ENCODE data around the gene ZNF740. TPM values are rescaled to one million over a fixed set of nuclear protein-coding genes. Genes with fewer than 3 reads are reported as not detected.

Gene ZNF740
- polyA plus RNA-seq, 1 donor from 2014 or later = 24.3 TPM

DNA sequence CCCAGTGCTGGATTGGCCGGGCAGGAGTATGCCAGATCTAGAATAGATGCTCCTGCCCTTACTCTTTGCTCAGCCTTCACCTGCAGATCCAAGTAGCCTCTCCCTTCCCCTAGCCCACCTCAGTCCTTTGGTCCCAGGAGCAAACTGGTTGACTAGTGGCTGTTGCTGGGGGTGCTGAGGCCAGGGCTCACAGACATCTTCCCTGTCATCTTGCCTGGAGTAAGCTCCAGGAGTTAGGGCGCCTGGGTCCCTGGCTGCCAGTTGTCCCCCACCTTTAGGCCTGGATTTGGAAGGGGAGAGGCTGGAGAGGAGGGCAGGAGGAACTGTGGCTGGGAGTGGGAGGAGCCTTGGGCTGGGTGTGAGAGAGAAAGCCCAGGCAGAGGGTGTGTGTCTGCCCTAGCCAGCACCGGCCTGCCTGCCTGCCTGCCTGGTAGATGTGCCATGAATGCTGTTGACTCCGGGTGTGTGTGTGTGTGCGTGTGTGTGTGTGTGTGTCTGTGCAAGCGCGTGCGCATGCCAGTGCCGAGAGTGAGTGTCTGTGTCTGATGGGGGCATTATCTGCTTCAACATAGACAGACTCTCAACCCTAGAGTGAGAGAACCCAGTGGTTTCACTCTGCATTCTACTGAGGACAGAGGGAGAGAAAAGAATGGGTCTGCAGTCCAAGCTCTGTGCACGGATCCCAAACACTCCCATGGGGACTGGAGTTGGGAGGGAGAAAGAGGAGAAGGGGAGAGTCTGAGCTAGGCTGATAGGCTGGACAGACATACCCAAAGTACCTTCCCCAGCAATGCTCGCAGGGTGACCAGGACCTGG lies 52.3 kb downstream of the ZNF740 start:
- Histone ChIP-seq H4K20me1 (ENCODE audit: insufficient read depth) (no peaks in the 10 kb centered on the region), H2AFZ (ENCODE audit: low read depth, low read length) (no peak overlapping the region), H3K9ac (ENCODE audit: low read length) (no peak overlapping the region), H3K4me2 (ENCODE audit: low read length) (no peak overlapping the region), H3K9me3 (ENCODE audit: low read length) (no peaks in the 10 kb centered on the region), H3K36me3 (ENCODE audit: insufficient read depth, low read length) (no peaks in the 10 kb centered on the region), H3K9me2 (ENCODE audit: insufficient read depth, low read length) (no peaks in the 10 kb centered on the region), H3K79me2 (replicated peaks; ENCODE audit: insufficient read depth, low read length) (no peaks in the 10 kb centered on the region), H3K27me3 (ENCODE audit: insufficient read depth, low read depth, low read length) (peaks cover 21% of the 10 kb centered on the region), H3F3A (ENCODE audit: insufficient read depth, low read length, poor library complexity, severe bottlenecking) (no peaks in the 10 kb centered on the region), H3K27ac (ENCODE audit: low read length) (no peak overlapping the region), H3K4me3 (ENCODE audit: low read length) (no peak overlapping the region)
- no peak for TF ChIP-seq EP300 (conservative IDR thresholded peaks at IDR 0.05; ENCODE audit: poor library complexity, severe bottlenecking)
- no peak for TF ChIP-seq TAF1 (IDR thresholded peaks at IDR 0.05; ENCODE audit: low read depth)
- no peak for TF ChIP-seq MXI1 (conservative IDR thresholded peaks at IDR 0.05; ENCODE audit: poor library complexity, severe bottlenecking)
- TF ChIP-seq, protein P1, sequence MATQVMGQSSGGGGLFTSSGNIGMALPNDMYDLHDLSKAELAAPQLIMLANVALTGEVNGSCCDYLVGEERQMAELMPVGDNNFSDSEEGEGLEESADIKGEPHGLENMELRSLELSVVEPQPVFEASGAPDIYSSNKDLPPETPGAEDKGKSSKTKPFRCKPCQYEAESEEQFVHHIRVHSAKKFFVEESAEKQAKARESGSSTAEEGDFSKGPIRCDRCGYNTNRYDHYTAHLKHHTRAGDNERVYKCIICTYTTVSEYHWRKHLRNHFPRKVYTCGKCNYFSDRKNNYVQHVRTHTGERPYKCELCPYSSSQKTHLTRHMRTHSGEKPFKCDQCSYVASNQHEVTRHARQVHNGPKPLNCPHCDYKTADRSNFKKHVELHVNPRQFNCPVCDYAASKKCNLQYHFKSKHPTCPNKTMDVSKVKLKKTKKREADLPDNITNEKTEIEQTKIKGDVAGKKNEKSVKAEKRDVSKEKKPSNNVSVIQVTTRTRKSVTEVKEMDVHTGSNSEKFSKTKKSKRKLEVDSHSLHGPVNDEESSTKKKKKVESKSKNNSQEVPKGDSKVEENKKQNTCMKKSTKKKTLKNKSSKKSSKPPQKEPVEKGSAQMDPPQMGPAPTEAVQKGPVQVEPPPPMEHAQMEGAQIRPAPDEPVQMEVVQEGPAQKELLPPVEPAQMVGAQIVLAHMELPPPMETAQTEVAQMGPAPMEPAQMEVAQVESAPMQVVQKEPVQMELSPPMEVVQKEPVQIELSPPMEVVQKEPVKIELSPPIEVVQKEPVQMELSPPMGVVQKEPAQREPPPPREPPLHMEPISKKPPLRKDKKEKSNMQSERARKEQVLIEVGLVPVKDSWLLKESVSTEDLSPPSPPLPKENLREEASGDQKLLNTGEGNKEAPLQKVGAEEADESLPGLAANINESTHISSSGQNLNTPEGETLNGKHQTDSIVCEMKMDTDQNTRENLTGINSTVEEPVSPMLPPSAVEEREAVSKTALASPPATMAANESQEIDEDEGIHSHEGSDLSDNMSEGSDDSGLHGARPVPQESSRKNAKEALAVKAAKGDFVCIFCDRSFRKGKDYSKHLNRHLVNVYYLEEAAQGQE (IDR thresholded peaks at IDR 0.05; ENCODE audit: borderline replicate concordance) = no peak
- no peak for TF ChIP-seq EZH2 (IDR thresholded peaks at IDR 0.05; ENCODE audit: borderline replicate concordance, insufficient read depth, low read length, poor library complexity, severe bottlenecking)
- no peak for TF ChIP-seq POLR2AphosphoS5 (IDR thresholded peaks at IDR 0.05)

DNA sequence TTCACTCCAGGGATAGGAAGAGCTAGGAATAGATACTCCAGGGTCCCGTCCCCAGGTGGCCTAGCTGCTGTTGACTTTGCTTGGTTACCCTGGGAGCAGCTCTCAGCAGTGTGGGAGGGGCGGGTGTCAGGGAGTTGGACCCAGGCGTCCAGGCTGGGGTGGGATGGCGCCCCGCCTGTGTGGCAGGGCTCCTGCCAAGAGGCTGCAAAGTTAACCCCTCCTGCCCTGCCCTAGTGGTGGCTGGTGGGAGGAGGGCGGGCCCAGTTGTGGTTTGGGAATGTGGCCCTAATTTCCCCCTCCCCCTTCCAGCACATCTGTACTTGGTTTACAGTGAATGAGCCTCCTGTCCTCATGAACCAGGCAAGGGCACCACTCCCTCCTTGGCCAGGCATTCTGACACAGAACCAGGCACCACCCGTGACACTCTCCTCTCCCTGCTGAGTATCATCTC lies 53.2 kb downstream of the ZNF740 start:
- H3K27ac ChIP-seq (ENCODE audit: low read length) = no peak overlapping the region
- no peaks in the 10 kb centered on the region for H3K9me3 ChIP-seq (ENCODE audit: low read length)
- H3K4me2 ChIP-seq (ENCODE audit: low read length) = no peak overlapping the region
- peaks cover 21% of the 10 kb centered on the region for H3K27me3 ChIP-seq (ENCODE audit: insufficient read depth, low read depth, low read length)
- no peak overlapping the region for H3K9ac ChIP-seq (ENCODE audit: low read length)
- H4K20me1 ChIP-seq (ENCODE audit: insufficient read depth) = no peaks in the 10 kb centered on the region
- H3K36me3 ChIP-seq (ENCODE audit: insufficient read depth, low read length) = no peaks in the 10 kb centered on the region
- no peaks in the 10 kb centered on the region for H3K9me2 ChIP-seq (ENCODE audit: insufficient read depth, low read length)
- no peaks in the 10 kb centered on the region for H3F3A ChIP-seq (ENCODE audit: insufficient read depth, low read length, poor library complexity, severe bottlenecking)
- H2AFZ ChIP-seq (ENCODE audit: low read depth, low read length) = no peak overlapping the region
- TF ChIP-seq, protein P2, sequence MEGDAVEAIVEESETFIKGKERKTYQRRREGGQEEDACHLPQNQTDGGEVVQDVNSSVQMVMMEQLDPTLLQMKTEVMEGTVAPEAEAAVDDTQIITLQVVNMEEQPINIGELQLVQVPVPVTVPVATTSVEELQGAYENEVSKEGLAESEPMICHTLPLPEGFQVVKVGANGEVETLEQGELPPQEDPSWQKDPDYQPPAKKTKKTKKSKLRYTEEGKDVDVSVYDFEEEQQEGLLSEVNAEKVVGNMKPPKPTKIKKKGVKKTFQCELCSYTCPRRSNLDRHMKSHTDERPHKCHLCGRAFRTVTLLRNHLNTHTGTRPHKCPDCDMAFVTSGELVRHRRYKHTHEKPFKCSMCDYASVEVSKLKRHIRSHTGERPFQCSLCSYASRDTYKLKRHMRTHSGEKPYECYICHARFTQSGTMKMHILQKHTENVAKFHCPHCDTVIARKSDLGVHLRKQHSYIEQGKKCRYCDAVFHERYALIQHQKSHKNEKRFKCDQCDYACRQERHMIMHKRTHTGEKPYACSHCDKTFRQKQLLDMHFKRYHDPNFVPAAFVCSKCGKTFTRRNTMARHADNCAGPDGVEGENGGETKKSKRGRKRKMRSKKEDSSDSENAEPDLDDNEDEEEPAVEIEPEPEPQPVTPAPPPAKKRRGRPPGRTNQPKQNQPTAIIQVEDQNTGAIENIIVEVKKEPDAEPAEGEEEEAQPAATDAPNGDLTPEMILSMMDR (IDR thresholded peaks at IDR 0.05; ENCODE audit: poor library complexity, severe bottlenecking) = no peak
- TF ChIP-seq RAD21 (conservative IDR thresholded peaks at IDR 0.05) (no peak), SMC3 (conservative IDR thresholded peaks at IDR 0.05; ENCODE audit: poor library complexity) (no peak), POLR2AphosphoS5 (IDR thresholded peaks at IDR 0.05) (no peak), EZH2 (IDR thresholded peaks at IDR 0.05; ENCODE audit: borderline replicate concordance, insufficient read depth, low read length, poor library complexity, severe bottlenecking) (no peak), MXI1 (conservative IDR thresholded peaks at IDR 0.05; ENCODE audit: poor library complexity, severe bottlenecking) (no peak), EP300 (conservative IDR thresholded peaks at IDR 0.05; ENCODE audit: poor library complexity, severe bottlenecking) (no peak)
- no peaks in the 10 kb centered on the region for H3K79me2 ChIP-seq (replicated peaks; ENCODE audit: insufficient read depth, low read length)
- H3K4me3 ChIP-seq (ENCODE audit: low read length) = no peak overlapping the region

All from neural cell (in vitro differentiated cells).